ENCODE data around the gene PFDN1.

PFDN1 gene

GRCh38 chr5:140296289-140296688 is 6.6 kb downstream of the PFDN1 start:
- DNase-seq (ENCODE audit: low read depth): no peak

- peak; percentile 99 for DNase-seq (ENCODE audit: low read depth)
Measured at GRCh38 chr5:140295414-140295813, 7.5 kb downstream of the PFDN1 start.

- no peak for DNase-seq (ENCODE audit: low read depth)
Measured at GRCh38 chr5:140294753-140295152, 8.1 kb downstream of the PFDN1 start.

GRCh38 chr5:140293849-140294100 is 9.1 kb downstream of the PFDN1 start:
- DNase-seq (ENCODE audit: low read depth): no peak

- DNase-seq (ENCODE audit: low read depth): peak; percentile 74
Measured at GRCh38 chr5:140293091-140293848, 9.6 kb downstream of the PFDN1 start.

- DNase-seq (ENCODE audit: low read depth): peak; percentile 51
Measured at GRCh38 chr5:140292212-140293036, 10.5 kb downstream of the PFDN1 start.

GRCh38 chr5:140287801-140288521 is 14.9 kb downstream of the PFDN1 start:
- no peak for DNase-seq (ENCODE audit: low read depth)

GRCh38 chr5:140286424-140286823 is 16.5 kb downstream of the PFDN1 start:
- no peak for DNase-seq (ENCODE audit: low read depth)

GRCh38 chr5:140284013-140284412 is 18.9 kb downstream of the PFDN1 start:
- no peak for DNase-seq (ENCODE audit: low read depth)

GRCh38 chr5:140282266-140282665 is 20.6 kb downstream of the PFDN1 start:
- DNase-seq (ENCODE audit: low read depth): no peak

GRCh38 chr5:140275837-140276236 is 27.1 kb downstream of the PFDN1 start:
- no peak for DNase-seq (ENCODE audit: low read depth)

GRCh38 chr5:140273401-140273877 is 29.5 kb downstream of the PFDN1 start:
- DNase-seq (ENCODE audit: low read depth): peak; percentile 69

GRCh38 chr5:140270008-140270407 is 32.9 kb downstream of the PFDN1 start:
- no peak for DNase-seq (ENCODE audit: low read depth)

- no peak for DNase-seq (ENCODE audit: low read depth)
Measured at GRCh38 chr5:140267559-140268018, 35.3 kb downstream of the PFDN1 start.

GRCh38 chr5:140267201-140267540 is 35.7 kb downstream of the PFDN1 start:
- DNase-seq (ENCODE audit: low read depth): no peak

GRCh38 chr5:140266471-140267200 is 36.3 kb downstream of the PFDN1 start:
- no peak for DNase-seq (ENCODE audit: low read depth)

GRCh38 chr5:140265845-140266244 is 37.1 kb downstream of the PFDN1 start:
- no peak for DNase-seq (ENCODE audit: low read depth)

GRCh38 chr5:140262839-140263238 is 40.1 kb downstream of the PFDN1 start:
- no peak for DNase-seq (ENCODE audit: low read depth)

GRCh38 chr5:140262221-140262620 is 40.7 kb downstream of the PFDN1 start:
- no peak for DNase-seq (ENCODE audit: low read depth)

GRCh38 chr5:140261403-140262171 is 41.3 kb downstream of the PFDN1 start:
- peak; percentile 90 for DNase-seq (ENCODE audit: low read depth)

- DNase-seq (ENCODE audit: low read depth): no peak
Measured at GRCh38 chr5:140260089-140260656, 42.7 kb downstream of the PFDN1 start.

All from amniotic epithelial cell (primary cell).